HG03039 (cell line): ENCODE measurements around the gene ROR2.

Experiments used
- ATAC-seq: cut with Tn5 transposase; IDR thresholded peaks from one replicate; pipeline ENCODE4 v1.9.1; 2021; ENCODE audit warnings: mild to moderate bottlenecking, moderate library complexity; ENCODE audit not compliant: unreplicated experiment

Gene ROR2

DNA sequence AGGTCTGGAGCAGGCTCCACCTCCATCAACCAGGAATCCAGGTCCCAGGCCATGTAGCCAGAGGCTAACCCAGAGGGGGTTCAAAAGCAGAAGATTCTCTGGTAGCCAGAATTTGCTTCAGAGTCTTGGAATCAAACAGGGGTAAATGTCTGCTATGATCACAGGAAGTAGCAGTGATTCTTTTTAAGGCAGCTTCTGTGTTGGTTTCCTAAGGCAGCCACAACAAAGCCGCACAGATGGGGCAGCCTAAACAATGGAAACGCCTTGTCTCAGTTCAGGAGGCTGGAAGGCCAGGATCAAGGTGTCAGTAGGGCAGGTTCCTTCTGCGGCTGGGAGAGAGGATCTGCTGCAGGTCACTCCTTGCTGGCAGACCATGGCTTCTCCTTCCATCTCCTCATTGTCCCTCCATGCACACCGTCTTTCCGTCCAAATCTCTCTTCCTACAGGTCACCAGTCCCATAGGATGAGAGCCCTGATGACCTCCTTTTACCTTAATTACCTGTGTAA, 167.3 kb downstream of the ROR2 start:
- no peak for ATAC-seq

DNA sequence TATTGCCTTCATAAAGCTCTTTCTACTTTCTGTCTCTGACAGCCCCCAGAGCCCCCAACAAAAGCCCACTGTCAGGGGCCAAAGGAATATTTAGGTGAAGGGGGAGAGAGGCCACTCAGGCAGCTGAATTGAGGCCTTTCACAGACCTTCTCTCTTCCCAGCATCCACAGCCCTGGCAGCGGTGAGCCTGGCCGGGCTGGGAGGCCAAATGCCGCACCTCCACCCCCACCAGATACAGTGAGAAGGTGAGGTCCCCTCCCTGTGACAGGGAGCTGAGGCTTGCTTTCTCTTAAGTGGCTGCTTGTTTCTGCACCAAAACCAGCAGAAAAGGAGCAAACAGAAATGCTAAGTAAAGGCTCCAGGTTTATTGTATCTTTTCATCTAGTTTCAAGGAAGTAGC, 168.1 kb downstream of the ROR2 start:
- ATAC-seq = no peak

DNA sequence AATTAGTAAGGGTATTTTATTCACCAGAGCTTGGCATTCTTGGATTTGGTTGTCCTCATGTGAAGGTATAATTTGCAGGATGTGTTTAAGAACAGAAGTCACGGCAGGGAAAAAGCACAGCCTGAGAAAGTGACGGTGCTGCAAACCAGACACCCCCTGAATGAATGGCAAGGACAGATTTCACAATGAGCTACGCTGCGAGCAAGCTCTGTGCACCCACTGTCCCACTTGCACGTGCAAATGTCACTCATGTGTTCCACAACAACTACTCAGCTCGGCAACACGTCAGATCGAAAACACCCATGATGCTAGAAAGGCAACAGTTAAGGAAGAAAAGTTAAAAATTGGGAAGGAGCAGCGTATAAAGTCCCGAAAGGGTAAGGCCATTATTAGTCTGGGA, 168.9 kb downstream of the ROR2 start:
- no peak for ATAC-seq

DNA sequence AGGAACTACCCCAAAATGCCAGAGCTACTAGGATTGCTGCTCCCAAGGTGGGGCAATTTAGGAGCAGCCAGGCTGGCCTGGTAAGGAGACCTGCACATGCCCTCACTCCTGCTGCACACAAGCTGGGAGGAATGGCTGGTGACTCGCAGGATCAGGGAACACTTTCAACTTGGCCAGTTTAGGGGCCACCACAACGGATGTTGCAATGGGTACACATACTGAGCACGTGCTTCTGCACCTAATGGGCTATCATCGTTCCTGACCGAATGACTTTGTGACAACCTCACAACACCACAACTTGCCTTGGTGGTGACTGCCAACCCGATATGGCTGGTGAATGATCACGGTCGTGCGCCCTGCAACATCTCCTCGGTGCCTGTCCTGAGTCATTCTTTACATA, 172.0 kb downstream of the ROR2 start:
- no peak for ATAC-seq

DNA sequence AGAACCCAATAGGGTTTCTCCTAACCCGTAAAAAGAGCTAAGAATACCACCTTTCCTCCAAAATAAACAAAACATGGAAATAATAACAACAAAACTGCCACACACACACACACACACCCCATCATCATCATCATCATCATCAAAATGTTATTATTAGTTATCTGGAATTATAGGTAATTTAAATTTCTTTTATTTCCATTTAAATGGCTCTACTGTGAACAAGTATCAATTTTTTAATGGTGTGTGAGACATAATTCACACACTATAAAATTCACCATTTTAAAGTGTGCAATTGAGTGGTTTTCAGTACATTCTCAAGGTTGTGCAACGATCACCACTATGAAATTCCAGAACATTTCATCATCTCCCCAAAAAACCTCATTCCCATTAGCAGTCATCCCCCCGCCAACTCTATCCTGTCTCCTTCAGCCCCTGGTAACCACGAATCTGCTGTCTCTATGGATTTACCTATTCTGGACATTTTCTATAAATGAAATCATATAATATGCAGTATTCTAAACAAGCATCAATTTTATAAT, 172.7 kb downstream of the ROR2 start:
- no peak for ATAC-seq

DNA sequence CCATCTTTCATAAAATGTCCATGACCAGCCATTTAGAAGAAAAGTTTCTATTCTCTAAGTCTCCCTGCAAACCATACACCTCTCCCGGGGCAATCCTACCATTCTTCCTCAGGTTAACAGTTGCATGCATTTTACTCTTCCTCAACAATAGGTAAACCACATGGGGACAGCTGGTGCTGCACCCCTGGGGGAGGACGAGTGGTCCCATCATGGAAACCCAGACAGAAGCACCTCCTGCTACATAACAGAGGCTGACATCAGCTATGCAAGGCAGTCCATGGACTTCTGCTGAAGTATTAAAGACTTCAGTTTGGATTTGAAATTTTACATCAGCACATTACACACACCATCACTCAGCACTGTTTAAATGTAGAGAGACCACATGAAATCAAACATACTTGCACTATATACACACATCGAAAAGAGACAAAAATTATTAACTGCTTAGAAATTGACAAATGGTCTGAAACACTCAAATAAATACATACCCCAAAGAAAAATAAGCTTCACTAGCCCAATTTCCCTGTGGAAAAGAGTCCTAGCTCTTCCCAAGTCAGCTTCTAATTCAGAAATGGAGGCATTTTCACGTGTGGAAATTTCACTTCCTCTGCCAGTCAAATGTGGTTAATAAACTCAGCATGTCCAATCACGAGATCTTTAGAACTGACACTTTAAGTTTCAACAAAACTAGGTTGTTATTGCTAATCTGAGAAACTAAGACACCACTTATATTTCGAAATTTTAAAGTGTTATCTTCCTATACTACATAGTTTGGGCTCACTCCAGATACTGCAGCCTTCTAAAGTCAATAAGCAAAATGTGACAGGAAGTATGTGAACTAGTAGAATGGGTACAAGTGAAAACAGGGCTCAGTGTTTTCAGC, 173.4 kb downstream of the ROR2 start:
- no peak for ATAC-seq

DNA sequence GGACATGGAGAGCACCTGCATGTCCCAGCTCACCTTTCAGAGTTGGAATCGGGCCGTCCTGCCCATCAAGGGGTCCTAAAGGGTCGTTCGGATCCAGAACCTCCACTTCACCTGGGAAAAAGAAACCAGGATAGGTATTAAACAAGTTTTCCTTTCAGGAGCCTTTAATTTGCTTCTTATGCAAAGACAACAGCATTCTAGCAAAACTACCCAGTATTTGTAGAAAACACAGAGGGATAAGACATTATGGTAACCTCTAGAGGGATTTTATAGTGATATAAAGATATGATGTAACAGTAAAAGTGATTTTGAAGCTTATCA, 174.4 kb downstream of the ROR2 start:
- no peak for ATAC-seq

DNA sequence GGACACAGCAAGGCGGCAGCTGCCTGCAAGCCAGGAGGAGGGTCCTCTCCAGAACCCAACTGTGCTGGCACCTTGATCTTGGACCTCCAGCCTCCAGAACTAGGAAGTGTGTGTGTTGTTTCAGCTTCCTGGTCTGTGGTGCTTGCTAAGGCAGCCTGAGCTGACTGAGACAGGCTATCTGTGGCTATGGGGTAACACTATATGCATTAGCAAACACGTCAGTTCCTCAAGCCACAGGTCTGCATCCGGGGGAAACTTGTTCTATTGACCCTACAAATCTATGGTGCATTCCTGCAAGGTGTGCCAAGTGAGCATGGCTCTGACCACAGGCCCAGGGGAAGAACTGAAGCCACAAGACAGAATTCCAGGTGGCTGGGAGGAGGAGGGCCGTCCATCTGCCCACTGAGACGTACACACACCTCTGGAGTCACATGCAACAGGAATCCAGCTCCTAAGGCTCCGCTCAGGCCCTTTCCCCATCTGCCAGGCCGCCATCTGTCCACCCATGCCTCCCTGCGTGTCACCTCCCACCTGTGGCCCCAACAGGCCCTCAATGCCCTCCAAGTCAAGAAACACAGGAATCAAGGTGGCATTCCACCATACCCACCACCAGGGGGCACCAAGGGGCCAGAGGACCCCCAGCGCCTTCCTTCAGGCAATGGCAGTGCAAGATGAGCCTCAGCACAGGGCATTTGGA, 174.9 kb downstream of the ROR2 start:
- ATAC-seq = no peak

DNA sequence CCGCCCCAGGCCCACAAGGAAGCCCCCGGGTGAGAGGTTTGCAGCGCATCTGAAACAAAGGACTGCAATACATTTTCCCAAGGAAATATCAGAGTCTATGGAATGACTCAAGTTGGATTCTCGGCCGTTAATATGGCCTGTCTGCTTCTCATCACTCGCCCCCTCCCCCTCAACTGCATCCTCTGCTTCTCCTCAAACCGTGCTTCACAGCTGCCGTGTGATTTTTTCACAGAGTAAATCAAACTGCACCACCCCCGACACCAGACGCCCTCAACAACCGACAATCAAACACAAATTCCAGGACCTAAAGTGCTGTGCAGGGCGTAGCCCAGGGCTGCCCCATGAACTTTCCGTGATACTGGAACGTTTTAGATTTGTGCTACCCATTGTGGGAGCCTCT, 176.9 kb downstream of the ROR2 start:
- no peak for ATAC-seq

DNA sequence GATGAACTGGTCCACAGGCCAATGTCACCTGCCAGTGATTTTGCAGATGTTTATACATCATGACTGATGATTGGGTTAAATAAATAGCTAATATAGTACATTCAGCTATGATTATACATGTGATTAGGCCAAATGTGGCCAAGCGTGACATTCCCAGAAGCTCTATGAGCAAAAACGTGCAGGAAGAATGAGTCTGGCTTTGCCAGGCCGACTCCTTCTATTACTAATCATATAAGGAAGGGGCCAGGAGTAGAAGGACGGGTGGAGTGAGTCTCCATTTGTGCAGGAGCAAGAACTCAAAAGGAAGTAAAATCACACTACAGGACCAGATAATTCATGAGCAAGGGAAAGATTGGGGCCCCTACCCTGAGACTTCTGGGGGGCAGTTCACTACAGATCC, 178.2 kb downstream of the ROR2 start:
- ATAC-seq = no peak

DNA sequence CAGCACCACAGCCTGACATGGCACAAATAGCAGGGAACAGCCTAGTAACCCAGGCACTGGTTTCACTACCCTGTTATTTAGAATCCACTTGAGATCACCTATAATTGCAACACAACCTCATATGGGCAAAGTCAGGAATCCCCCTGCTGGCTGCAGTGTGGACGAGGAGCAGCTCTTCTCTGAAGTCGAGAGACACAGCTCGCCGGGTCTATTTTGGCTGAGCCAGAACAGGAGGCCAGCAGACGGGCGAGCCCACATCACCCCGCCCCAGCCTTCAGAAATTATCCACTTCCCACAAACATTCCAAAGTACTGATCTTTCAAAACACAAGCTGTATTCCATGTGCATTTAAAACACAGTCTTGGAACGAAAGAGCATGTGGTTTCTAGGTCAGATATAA, 179.0 kb downstream of the ROR2 start:
- no peak for ATAC-seq

DNA sequence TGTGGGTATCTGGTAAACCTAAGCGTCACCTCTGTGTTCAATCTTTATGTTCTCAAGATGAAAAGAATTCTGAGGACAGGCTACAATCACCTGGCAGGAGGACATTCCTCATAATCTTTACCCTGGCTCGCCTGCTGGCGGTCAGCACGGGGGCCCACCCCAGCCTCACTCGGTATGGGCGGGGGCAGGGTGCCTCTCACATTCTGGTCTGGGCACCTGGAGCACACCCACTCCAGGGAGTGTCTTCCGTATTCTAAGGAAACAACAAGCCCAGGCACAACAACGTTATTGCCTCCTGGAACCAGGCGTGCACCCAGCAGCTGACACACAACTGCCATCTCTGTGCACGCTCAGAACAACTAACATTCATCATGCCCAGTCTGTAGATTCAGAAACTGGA, 179.8 kb downstream of the ROR2 start:
- no peak for ATAC-seq

DNA sequence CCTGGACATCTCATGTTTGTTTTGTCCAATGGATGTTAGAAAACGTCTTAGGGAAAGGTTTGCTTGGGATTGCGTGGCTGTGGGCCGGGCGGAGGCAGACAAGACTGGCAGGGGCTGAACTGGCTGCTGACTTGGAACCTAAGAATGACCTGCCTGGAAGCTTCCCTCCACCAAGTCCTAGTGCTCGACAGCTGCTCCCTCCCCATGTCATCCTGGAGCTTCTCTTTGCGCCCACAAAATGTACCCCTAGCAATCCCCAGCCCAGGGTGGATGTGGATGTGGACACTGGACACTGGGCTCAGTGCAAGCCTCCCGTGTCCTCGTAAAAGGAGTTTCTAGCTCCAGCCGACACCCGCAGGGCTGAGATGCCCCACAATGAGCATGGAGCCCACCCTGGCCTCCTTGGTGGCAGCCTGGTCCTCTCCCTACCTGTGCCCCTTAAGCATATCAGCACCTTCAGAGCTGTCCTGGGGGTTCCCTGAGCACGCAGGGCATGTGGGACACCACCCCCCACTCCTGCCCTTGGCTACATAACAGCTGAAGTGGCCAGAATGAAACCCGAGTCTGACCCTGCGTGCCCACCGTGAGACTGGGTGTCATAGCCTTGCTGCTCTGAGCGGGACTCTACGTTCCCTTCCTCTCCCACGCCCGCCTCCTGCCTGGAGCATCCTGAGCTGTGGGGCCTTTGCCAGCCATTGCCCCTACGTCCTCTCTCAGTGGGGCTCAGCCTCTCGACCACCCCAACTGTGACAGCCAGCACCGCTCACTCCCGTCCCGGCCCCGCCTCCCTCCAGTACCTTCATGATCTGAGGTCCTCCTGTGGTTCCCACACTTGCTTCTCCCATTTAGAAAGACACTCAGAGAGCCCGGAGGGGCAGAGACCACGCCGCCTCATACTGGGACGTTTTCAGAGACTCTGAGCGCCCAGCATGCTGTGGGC, 180.8 kb downstream of the ROR2 start:
- ATAC-seq = no peak

DNA sequence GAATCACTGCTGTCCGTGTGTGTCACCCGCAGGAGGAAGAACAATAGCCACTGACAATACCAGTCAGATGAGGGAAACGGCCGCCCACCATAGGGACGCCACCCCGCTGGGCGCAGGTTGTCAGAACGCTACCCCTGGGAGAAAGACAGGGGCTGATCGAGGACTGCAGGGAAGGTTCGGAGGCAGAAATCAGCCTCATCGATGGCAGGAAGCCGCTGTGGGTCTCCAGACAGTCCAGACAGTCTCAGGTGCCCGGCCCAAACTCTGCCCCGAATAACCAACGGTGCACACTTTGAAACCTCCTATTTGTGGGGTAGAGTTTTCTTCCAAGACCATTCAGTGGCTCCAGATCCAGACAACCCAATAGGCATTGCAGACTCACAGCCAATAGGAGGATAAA, 181.5 kb downstream of the ROR2 start:
- no peak for ATAC-seq

DNA sequence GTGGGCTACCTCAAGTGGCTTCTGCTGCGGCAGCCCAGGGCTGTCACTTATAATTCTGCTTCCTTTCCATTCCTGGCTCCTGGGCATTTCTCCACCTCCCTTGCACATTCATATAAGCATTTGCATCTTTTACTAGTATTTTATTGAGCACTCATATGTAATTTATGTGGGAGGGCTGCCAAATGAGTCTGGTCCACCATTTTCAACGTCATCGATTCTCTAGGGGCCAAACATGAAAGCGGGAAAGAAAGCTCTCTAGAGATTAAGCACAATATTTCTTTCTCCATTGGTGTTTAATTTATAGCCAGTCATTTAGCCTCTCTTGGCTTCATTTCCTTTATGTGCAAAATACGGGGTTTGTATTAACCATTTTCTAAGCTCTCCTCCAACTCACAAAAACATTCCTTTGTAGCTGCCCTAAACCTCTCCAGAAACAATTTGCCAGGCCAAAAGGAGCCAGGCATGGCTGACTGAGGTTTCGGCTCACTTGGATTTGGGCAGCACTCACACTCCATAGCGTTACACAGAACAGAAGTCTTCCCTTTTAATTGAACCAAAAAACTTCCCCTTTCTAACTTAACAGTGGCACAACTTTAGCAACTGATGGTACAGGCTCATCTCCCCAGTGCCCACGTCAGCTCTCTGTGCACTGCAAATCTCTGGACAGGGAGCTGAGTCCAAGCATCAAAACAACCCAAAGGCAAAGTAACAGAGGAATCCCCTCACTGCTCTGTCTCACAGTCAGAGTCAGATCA, 183.5 kb downstream of the ROR2 start:
- no peak for ATAC-seq

DNA sequence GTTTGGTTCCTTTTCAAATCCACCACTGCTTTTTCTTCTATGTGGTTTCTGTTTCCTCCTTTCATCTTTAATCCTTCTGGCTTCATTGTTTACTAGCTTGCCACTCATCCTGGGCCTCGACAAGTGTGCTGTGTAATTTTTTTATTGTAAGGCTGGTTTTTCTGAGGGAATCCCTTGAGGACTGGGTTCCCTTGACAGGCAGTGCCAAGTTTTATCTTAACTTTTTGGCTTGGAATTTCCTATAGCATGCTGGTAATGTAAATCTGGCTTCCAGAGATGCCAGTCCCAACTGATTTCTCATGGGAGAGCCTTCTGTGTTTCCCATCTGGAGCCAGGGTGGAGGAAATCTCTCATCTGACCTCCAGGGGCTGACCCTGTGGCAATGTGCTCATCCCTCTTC, 184.7 kb downstream of the ROR2 start:
- ATAC-seq = no peak

DNA sequence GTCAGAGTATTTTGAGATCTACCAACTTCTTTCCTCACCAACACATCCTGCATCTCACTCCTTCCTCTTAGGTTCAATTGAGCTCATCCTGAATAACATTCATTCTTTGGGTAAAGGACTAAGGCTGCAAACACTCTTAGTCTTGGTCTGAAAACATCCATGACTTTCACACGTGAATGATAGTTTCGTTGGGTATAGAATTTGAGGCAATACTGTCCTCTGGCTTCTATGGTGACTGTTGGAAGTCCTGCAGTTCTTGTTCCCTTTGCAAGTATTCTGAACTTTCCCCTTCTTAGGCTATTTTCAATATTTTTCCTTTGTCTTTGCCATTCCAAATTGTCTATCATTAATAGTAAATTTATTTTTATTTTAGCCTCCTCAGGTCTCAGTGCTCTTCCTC, 185.4 kb downstream of the ROR2 start:
- ATAC-seq = no peak

DNA sequence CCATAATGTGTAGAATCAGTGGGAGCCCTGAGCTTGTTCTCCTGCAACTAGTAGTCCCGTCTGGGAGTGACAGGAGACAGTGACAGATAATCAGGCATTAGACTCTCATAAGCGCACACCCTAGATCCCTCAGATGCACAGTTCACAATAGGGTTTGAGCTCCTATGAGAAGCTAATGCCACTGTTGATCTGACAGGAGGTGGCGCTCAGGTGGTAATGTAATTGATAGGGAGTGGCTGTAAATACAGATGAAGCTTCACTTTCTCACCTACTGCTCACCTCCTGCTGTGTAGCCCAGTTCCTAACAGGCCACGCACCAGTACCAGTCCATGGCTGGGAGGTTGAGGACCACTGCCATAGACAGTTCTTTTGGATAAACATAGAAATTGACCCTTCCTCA, 188.7 kb downstream of the ROR2 start:
- no peak for ATAC-seq

DNA sequence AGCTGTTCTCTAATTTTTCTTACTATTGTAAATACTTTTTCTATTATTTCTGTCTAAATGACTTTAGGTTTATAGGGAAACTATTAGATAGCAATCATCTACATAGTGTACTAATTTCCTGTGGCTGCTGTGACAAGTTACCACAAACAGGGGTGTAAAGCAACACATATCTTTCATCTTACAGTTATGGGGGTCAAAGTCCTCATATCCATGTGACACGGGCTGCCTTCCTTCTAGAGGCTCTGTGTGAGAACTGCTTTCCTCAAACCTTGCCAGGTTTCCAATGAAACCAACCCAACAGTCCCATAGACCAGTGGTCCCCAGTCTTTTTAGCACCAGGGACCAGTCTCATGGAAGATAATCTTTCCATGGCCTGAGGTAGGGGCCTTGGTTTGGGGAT, 189.1 kb downstream of the ROR2 start:
- ATAC-seq = no peak

DNA sequence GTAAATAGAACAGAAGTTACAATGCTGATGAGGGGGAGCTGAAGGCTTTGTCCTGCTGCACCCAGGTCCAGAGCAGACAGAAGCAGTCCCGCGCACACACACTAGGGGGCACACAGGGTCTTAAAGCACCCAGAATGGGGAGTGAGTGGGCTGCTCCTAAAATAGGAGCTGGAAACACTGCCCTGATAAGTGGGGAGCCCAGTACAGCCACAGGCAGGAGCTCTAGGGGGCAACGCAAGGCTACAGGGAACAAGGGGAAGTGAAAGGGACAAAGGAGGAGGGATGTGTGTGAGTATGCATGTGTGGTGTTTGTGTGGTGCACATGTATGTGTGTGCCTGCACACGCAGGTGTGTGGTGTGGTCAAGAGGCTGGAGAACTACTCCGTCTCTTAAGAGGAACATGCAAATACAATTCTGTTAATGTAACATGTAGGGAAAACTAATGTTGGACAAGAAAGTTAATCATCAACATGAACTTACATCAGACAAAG, 191.5 kb downstream of the ROR2 start:
- ATAC-seq = no peak
